ENCODE data around the gene IRX6.

The IRX6 gene

DNA sequence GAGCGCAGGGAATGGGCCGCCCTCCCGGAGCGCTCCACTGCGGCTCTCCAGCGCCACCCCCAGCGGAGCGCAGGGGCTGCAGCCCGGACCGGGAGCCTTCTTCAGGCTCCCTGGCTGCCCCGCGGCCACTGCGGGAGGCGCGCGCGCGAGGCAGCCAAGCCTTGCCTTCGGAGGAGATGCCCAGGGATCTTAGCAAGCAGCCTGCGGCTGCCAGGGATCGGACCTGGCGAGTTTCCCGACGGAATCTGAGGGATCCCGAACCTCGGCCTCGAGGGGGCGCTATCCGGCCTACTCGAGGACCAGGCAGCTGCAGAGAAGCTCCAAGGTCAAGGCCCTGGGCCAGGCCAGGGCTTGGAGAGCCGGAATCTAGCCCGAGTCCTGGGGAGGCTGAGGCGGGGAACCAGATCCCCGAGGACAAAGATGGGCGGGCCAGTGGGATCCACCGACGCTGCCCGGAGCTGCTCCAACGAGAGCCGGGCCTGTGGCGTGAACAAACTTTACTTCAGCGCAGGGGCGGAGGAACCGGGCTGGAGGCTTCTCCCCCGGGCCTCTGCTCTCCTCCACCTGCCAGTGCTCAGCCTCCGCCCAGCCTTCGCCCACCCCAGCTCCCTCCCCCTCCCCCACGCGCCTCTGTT lies at the start of gene IRX6:
IRX6 (plus strand) TSS at position 567 of the 635 bp plus-strand sequence. CDS start 889 bp downstream, outside the sequence.
- in situ Hi-C loops (cut with MboI; ENCODE audit: low sequenced_read_pairs), result no loop called here

DNA sequence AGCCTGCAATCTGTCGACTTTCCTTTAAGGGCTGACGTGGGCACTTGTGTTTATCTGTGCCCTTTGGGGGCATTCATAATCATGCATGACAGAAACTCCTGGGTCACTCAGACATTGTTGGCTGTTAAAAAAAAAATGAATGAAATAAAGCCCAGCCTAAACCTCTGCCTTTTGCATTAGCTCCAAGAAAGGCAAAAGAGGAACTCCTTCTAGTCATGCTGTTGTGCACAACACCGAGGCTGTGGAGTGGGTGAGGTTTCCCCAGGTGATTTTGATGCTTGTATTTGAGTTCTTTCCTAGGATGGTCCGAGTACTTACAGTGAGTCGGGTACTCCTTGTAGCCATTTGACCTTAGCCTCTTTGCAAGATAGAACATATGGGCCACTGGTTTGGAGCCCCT lies 49.6 kb upstream of the IRX6 start:
- in situ Hi-C loops (cut with MboI; ENCODE audit: low sequenced_read_pairs), result no loop called here

DNA sequence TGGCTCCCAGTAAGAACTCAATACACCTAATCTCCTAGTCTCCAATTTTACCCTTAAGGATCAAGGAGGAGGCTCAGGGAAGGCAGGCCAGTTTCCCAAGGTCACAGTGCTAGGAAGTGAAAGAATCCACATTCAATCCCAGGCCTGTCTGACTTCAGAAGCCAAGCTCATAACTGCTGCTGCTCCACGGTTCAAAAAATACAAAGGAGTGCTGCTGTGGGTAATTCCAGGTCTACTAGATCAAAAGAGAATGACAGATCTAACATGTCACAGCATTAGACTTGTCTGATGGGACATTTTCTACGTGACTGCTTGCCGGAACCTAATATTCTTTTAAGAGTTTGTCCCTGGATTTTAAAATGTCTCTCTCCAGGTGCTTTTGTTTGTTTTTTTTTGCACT lies 48.8 kb upstream of the IRX6 start:
- in situ Hi-C loops (cut with MboI; ENCODE audit: low sequenced_read_pairs), result no loop called here

DNA sequence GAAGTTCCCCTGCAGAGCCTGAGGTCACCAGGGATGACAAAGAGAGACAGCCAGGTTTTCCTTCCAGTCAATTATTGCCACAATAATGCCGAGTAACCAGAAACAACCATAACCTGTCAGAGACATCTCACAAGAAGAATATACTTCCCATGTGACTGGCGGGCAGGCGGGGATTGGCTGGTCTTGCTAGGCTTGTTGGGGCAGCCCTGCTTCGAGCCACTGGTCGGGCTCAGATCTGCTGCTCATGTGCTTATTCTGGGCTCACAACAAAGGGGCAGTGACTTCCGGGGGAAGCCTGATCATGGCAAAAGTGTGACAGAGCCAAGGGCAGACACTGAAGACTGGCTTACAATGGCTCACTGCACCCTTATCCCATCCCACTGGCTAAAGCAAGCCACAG lies 48.1 kb upstream of the IRX6 start:
- in situ Hi-C loops (cut with MboI; ENCODE audit: low sequenced_read_pairs), result no loop called here

DNA sequence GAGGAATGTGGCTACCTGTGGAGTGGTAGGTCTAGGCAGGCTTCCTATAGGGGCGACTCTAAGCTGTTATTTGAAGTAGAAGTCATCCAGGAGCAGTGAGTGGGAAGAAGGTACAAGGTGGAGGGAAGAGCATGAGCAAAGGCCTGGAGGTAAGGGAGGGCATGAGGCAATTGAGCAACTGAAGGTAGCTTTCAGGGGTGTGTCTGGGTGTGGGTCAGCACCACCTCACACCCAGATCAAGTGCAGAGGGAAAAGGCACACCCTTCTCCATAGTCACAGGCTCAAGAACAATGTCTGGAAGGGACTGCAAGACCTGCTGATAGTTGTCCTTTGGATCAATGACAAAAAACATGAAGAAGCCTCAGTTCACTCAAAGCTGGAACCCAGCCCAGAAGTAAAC lies 46.5 kb upstream of the IRX6 start:
- in situ Hi-C loops (cut with MboI; ENCODE audit: low sequenced_read_pairs), result no loop called here

DNA sequence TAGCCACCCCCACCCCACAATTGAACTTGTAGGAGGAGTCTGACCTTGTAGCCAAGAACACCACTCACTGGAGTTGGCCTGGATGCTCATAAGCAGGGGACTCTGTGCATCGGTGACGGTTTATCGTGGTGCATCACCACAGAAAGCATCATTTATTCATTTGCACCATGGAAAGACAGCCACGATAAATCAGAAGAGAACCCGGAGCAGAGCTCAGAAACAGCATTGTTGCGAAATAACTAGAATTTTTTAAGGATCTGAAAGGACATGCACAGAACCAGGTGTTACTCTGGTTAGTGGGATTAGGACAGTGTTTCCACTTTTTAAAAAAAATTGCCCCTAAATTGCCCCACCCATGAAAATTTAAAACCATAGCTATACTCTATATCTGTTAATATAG lies 44.4 kb upstream of the IRX6 start:
- in situ Hi-C loops (cut with MboI; ENCODE audit: low sequenced_read_pairs), result no loop called here

DNA sequence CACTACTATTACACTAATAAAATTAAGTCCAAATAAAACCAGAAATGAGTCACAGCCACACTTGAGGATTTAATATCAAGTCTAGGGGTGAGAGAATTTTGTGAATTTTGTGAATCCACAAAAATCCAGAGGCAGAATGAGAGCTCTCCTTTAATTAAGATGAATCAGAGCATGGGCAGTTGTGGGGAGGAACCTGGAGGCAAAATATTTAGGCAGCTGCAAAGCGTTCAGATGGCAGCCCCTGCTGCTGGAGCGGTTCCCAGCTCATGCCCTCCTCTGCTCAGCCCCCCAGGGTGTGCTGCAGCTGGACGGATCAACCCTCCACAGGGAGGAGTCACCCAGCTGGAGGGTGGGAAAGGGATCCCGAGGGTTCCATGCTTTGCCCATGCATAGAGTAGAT lies 43.4 kb upstream of the IRX6 start:
- in situ Hi-C loops (cut with MboI; ENCODE audit: low sequenced_read_pairs), result no loop called here

DNA sequence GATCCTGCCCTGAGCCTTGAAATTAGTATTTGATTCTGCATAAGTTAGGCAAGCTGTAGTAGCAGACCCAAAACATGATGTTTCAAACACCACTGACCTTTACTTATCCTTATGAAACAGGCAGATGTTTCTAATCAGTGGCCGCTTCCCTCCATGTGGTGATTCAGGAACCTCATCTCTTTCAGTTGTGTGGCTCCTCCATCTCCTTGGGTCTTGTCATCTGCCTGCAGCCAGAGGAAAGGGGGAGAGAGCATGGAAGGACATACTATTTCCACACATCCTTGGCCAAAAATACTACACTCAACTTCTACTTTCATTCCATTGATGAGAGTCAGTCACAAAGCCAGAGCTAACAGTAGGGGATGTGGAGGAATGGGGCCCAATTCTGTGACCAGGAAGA lies 41.6 kb upstream of the IRX6 start:
- in situ Hi-C loops (cut with MboI; ENCODE audit: low sequenced_read_pairs), result no loop called here

DNA sequence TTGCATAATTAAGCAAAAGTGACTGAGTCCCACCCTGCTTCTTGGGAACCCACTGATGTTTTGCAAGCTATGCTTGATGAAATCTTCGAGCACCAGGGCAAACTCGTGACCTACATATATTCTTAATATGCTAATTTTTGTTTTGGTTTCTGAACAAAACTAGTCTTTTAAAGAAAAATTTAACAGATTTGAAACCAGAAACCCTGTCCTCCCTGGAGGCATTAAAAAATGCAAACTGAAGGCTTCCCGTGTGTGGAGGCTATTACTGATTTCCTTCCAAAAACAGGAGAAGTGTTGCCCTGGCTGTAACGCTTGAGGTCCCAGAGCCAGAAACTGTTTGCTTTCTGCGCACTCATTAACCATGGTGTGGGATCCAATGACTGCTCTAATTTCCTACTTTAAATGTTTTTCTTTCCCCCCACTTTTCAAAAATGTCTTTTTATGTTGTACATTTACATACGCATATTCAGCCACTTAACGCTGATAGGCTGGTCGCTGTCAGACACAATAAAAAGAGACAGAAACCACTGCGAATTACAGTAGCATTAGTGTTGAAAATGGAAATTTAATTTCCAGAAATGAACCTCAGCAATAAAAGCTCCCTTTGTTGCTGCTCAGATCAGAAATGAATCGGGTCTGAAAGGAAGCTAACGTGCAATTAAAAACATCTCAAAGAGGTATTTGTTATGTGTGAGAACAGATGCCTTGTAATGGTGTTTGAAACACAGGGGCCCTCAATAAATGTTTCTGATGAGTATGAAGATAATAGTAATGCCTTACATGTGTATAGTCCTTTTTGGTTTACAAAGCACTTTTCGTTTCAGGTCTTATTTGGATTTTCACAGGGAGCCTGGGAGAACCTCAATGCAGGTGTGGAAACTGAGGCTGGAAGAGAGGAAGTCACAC lies 39.9 kb upstream of the IRX6 start:
- in situ Hi-C loops (cut with MboI; ENCODE audit: low sequenced_read_pairs), result no loop called here

DNA sequence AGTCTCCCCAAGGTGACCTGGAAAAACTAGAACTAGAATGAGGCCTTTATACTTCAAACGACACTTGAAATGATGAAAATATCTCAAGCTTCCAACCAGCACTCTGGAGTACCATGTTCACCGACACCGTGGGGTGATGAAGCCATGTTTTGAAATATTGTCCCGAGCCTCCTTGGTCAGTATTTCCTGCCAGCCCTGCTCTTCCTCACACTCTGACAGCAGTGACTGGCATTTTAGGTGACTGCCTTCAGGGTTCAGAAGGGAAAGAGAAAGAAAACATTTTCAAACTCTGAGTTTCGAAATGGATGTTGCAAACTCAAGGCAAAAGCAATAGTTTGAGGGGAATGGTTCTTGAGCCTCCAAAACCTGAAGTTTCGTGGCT lies 39.3 kb upstream of the IRX6 start:
- in situ Hi-C loops (cut with MboI; ENCODE audit: low sequenced_read_pairs), result no loop called here

DNA sequence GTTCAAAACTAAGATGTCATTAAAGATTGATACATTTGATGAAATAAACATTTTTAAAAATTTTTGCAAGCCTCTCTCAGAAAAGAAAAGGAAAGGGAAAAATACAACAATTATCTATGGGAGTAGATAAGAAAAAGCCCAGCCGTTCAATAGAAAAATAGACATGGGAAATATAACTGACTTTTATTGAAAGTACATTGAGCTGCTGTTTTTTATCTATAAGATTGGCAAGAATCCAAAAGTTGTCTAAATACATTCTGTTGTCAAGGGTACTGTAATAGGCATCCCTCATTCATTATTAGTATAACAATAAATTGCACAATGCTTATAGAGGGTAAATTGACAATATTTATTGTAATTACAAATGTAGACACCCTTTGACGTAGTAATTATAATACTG lies 38.4 kb upstream of the IRX6 start:
- in situ Hi-C loops (cut with MboI; ENCODE audit: low sequenced_read_pairs), result no loop called here

DNA sequence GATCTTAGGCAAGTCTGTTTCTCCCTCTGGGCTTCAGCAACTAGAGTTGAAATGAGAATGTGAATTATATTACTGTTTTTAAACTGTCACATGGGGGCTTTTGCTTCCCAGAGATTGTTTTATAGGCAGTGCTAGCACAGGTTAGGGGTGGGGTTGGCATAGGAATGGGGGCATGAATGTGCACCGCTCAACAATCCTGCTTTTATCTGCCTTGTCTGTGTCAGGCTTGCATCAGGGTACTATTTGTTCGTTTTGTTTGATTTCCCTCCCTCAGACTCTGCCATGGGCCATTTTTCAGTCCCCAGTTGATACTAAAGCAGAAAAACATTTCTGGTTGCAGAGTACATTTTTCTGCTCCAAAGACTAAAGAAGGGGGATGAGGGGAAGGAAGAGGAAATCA lies 34.6 kb upstream of the IRX6 start:
- in situ Hi-C loops (cut with MboI; ENCODE audit: low sequenced_read_pairs), result no loop called here

DNA sequence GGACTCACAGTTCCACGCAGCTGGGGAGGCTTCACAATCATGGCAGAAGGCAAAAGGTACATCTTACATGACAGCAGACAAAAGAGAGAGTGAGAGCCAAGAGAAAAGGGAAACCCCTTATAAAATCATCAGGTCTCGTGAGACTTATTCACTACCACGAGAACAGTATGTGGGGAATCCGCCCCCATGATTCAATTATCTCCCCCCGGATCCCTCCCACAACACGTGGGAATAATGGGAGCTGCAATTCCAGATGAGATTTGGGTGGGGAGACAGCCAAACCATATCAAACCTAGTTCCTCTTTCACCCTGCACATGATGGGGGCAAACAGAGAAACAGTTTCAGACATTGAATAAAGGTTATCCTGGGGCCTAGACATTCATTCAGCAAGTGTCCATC lies 32.2 kb upstream of the IRX6 start:
- in situ Hi-C loops (cut with MboI; ENCODE audit: low sequenced_read_pairs), result no loop called here

DNA sequence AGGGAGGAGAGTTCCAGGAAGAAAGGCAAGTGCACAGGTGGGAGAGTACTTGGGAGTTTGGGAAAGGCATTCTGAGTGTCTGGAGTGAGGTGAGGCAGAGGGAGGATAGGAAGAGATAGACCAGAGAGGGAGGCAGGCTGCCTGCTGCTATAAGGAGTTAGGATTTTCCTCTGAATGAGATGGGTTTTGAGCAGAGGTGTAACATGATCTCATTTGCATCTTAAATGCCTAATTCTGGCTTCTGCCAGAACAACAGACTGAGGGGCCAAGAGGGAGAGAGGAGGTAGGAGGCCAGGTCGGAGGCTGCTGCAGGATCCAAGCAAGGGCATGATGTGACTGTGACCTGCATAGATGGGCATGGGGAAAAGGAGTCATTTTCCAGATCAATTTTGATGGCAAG lies 31.5 kb upstream of the IRX6 start:
- in situ Hi-C loops (cut with MboI; ENCODE audit: low sequenced_read_pairs), result no loop called here

DNA sequence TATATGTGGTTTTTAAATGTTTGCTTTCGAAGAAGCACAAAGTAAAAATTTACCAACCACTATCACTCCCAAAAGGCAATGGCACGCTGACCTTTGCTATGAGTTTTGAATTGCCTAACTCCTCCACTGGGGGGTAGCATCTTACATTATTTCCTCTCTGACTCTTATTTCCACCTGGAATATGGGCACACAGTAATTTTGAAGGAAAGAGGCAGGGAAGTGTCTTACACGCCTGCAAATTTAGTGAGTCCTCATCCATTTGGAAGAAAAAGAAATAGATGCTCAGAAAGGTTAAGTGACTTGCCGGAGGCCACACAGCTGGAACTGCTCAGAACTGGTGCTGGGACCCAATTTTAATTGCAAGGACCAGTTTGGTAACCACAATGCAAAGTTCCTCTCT lies 29.9 kb upstream of the IRX6 start:
- in situ Hi-C loops (cut with MboI; ENCODE audit: low sequenced_read_pairs), result no loop called here

DNA sequence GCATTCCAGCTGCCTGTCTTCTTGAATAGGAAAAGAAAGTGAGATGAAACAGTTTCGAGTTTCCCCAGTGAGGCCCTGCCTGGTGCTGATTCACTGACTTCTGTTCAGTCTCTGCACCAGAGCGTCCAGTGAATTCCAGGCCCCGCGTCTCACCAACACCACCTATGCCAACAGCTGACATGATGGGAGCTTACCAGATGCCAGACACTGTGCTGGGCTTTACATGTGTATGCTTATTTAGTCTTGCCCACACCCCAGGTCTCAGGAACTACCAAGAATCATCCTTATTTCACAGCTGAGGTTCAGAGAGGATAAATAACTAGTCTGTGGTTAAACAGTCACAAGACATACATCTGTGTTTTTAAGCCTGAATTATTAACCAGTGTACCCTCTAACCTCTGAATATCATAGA lies 29.1 kb upstream of the IRX6 start:
- in situ Hi-C loops (cut with MboI; ENCODE audit: low sequenced_read_pairs), result no loop called here

DNA sequence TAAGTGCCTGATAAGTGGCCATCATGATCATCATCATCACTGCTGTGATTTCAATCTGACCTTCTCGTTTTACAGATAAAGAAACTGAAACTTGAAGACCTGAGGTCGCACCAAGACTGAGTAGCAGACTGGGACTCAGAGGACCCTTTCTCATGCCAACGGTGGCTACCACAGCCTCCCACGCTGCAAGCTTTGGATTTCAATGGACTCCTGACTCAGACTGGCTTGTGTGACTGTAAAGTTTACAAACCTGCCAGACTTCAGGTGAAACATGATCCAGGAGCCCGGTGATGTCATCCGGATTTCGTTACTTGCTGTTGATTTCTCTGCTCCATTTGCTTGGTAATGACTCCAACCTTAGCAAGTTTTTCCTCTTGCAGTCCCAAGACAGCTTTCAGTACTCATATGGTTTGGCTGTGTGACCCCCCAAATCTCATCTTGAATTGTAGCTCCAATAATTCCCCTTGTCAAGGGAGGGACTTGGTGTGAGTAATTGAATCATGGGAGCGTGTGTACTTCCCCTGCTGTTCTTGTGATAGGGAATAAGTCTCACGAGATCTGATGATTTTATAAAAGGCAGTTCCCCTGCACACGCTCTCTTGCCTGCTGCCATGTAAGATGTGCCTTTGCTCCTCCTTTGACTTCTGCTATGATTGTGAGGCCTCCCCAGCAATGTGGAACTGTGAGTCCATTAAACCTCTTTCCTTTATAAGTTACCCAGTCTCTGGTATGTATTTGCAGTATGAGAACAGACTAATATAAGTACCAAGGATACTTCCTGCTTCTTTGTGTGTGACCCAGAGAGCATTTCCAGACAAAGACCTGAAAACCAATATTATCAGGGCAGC lies 26.7 kb upstream of the IRX6 start:
- in situ Hi-C loops (cut with MboI; ENCODE audit: low sequenced_read_pairs), result no loop called here

DNA sequence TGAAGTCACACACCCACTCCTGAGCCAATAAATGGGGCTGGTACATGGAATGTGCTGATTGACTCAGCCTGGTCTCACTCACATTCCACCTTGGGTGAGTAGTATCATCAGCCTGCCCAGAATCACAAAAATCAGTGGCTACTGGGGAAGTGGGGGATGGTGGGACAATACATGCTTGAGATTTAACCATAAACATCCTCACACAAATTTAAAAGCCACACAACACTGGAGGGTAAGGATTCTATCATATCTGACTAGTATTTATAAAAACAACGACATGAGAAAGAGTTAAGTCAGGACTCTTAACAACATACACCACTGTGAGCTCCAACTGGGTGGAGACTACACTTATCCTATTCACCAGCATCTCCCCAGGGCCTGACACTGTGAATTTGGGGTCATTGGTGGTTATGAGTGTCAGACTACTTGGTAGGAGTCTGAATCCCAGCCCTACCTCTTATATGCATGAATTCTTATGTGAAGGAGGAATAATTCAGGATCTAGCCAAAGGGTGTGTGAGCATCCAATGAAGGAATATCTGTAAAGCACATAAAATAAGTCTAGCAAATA lies 26.0 kb upstream of the IRX6 start:
- in situ Hi-C loops (cut with MboI; ENCODE audit: low sequenced_read_pairs), result no loop called here

DNA sequence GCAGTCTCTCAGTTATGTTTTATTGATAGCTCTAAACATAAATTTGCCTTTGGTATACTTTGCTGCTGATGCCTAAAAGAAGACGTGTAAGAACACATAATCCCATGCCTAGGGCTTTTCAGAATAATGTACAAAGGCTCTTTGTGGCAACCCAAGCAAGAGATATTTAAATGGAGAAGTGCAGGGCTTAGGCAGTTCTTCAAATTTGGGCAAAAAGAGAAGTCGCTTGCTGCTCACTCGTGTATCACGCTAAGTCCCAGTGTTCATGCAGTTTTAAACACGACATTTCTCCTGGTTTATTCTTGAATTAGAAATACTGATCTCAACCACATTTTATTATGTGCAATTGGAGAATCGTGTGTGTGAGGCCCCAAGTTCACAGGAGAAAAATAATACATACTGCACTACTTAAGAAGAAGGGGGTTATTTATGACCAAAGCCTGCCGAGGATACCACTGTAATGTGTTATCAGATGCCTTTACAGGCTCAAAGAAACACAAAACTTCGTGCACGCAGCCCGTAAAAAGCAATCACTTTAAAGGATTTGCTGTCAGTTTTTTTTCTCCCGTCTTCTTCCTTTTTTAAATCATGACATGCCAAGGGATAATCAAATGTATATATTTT lies 22.5 kb upstream of the IRX6 start:
- in situ Hi-C loops (cut with MboI; ENCODE audit: low sequenced_read_pairs), result no loop called here

DNA sequence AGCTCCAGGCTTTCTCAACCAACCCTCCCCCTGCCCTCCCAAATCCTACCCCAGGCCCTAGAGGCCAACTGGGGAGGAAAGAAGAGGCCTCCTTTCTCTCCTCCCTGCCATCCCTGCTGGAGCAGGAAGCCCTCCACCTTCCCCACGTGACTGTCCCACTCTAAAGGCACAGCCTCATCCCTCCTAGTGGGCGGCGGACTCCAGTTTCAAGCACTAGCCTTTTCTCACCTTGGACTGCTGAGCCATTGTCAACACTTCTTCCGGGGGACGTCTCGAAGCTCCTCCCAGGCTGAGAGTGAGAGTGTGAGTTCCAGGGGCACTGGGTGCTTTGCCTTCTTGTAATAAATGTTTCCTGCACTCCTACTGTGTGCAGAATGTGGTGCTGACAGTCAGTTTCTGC lies 21.4 kb upstream of the IRX6 start:
- in situ Hi-C loops (cut with MboI; ENCODE audit: low sequenced_read_pairs), result no loop called here

DNA sequence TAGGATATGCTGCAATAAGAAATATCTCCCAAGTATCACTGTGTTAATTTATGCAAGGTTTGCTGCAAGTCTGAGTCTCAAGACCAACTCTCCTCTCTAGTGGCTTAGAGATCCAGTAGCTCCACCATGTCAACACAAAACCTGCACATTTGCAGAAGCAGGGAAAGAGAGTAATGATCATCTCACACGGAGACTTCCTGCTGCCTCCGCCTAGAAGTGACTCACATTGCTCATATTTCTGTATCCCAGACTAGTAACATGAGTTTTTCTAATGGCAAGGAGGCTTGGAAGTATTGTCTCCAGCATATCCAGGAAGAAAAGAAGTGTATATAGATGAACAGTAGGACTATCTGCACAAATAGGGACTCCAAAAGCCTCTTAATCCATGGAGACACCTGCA lies 15.0 kb upstream of the IRX6 start:
- in situ Hi-C loops (cut with MboI; ENCODE audit: low sequenced_read_pairs), result no loop called here
